Neutrophil (primary cell): Measurements from ENCODE around the gene POLK.
"Not testable (repeated sequence)": the region's sequence is repeated elsewhere in the genome, so short reads cannot be mapped to it uniquely, and the experiment has no call there.

Source experiments
- H3K27ac ChIP-seq: fragments of 200-600 bp; sonication (generic); 2 replicates; pipeline ENCODE4 v1.5.1; 2016; ENCODE audit warnings: mild to moderate bottlenecking, moderate library complexity
- H3K27me3 ChIP-seq: fragments of 200-600 bp; sonication (generic); 2 replicates; pipeline ENCODE4 v1.6.0; 2016; ENCODE audit warnings: mild to moderate bottlenecking
- H3K36me3 ChIP-seq: fragments of 200-600 bp; sonication (generic); 2 replicates; pipeline ENCODE4 v1.5.1; 2017
- H3K4me1 ChIP-seq, 2 experiments: fragments of 200-600 bp in 1 of 2; sonication (generic) in 1 of 2; 1 replicate in 1 of 2; 2 replicates in 1 of 2; pipeline versions ENCODE4 v1.5.1 to v1.6.1; 2013 to 2016; ENCODE audit warnings: low read depth in 1 of 2, low read length in 1 of 2, mild to moderate bottlenecking in 1 of 2, moderate library complexity in 1 of 2; ENCODE audit not compliant: control insufficient read depth in 1 of 2, insufficient read depth in 1 of 2
- H3K4me3 ChIP-seq, 2 experiments: fragments of 200-600 bp in 1 of 2; sonication (generic) in 1 of 2; 1 replicate in 1 of 2; 2 replicates in 1 of 2; pipeline ENCODE4 v1.5.1; 2013 to 2016; ENCODE audit warnings: low read depth in 1 of 2, low read length in 1 of 2, mild to moderate bottlenecking in 1 of 2, moderate library complexity in 1 of 2
- H3K9me3 ChIP-seq: fragments of 200-600 bp; sonication (generic); 2 replicates; pipeline ENCODE4 v1.5.1; 2016
- TF ChIP-seq, protein P1 (sequence below): fragments of 200-600 bp; sonication (generic); IDR thresholded peaks from 2 replicates; pipeline ENCODE4 v1.5.1; 2016; ENCODE audit warnings: antibody characterized with exemption

The POLK gene

DNA sequence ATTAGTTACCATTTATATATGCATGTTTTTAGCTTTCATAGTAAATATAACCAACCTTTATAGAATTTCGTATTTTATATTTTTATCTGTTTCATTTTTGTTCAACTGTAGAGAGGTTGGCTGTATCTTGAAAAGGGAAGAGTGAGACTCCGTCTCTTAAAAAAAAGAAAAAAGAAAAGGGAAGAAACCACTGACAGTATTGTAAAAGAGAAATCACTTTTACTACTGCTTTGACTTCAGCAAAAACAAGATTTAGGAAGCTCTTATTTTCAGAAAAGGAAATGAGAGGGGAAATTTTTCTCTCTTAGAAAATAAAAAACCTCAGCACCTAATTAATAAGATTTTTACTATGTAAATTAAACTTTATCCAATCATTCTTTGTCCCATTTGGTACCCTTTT, 14.4 kb downstream of the POLK start:
- Histone ChIP-seq H3K36me3 (no peaks in the 10 kb centered on the region), H3K27ac (peak overlapping the region; percentile 71), H3K4me1 (peaks cover 28 to 34% of the 10 kb centered on the region in 2 experiments), H3K9me3 (no peaks in the 10 kb centered on the region), H3K27me3 (no peaks in the 10 kb centered on the region), H3K4me3 (no peak overlapping the region)
- TF ChIP-seq, protein P1, sequence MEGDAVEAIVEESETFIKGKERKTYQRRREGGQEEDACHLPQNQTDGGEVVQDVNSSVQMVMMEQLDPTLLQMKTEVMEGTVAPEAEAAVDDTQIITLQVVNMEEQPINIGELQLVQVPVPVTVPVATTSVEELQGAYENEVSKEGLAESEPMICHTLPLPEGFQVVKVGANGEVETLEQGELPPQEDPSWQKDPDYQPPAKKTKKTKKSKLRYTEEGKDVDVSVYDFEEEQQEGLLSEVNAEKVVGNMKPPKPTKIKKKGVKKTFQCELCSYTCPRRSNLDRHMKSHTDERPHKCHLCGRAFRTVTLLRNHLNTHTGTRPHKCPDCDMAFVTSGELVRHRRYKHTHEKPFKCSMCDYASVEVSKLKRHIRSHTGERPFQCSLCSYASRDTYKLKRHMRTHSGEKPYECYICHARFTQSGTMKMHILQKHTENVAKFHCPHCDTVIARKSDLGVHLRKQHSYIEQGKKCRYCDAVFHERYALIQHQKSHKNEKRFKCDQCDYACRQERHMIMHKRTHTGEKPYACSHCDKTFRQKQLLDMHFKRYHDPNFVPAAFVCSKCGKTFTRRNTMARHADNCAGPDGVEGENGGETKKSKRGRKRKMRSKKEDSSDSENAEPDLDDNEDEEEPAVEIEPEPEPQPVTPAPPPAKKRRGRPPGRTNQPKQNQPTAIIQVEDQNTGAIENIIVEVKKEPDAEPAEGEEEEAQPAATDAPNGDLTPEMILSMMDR = no peak

DNA sequence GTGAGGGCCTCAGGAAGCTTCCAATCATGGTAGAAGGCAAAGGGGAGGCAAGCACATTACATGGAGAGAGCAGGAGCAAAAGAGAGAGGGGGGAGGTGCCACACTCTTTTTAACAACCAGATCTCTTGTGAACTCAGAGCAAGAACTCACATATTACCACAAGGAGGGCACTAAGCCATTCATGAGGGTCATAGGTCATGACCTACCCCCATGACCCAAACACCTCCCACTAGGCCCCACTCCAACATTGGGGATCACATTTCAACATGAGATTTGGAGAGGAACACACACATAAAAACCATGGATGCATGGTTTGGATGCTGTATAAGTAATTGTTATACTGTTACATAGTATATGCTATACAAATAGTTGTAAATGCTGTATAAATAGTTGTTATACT, 17.5 kb downstream of the POLK start:
- Histone ChIP-seq H3K4me1 (peaks cover 16 to 22% of the 10 kb centered on the region in 2 experiments), H3K27ac (no peak overlapping the region)

DNA sequence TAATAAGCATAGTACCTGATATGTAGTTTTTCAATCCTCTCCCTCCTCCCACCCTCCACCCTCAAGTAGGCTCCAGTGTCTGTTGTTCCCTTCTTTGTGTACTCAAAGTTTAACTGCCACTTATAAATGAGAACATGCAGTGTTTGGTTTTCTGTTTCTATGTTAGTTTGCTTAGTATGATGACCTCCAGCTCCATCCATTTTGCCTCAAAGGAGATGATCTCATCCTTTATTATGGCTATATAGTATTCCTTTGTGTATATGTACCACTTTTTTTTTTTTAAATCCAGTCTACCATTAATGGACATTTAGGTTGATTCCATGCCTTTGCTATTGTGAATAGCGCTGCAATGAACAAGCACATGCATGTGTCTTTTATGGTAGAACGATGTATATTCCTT, 20.5 kb downstream of the POLK start:
- H3K4me1 ChIP-seq = peaks cover 13 to 15% of the 10 kb centered on the region in 2 experiments
- no peaks in the 10 kb centered on the region for H3K36me3 ChIP-seq
- no peak overlapping the region for H3K27ac ChIP-seq
- TF ChIP-seq, protein P1 = no peak
- H3K9me3 ChIP-seq = no peaks in the 10 kb centered on the region
- H3K27me3 ChIP-seq = no peaks in the 10 kb centered on the region
- no peak overlapping the region for H3K4me3 ChIP-seq

More for the DNA sequence above, 17.5 kb downstream of the POLK start:
- H3K4me3 ChIP-seq = no peak overlapping the region
- H3K27me3 ChIP-seq = no peaks in the 10 kb centered on the region
- no peaks in the 10 kb centered on the region for H3K36me3 ChIP-seq
- TF ChIP-seq, protein P1 = no peak
- no peaks in the 10 kb centered on the region for H3K9me3 ChIP-seq

DNA sequence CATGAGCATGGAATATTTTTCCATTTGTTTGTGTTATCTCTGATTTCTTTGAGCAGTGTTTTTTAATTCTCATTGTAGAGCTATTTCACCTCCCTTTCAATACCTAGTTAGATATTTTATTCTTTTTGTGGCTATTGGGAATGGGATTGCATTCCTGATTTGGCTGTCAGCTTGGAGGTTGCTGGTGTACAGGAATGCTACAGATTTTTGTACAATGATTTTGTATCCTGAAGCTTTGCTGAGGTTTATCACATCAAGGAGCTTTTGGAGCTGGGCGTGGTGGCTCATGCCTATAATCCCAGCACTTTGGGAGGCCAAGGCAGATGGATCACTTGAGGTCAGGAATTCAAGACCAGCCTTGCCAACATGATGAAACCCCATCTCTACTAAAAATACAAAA, 22.0 kb downstream of the POLK start:
- not testable (repeated sequence) for H3K27ac ChIP-seq, H3K36me3 ChIP-seq, H3K9me3 ChIP-seq, H3K27me3 ChIP-seq, H3K4me3 ChIP-seq
- peaks cover 23 to 30% of the 10 kb centered on the region in 2 experiments for H3K4me1 ChIP-seq

DNA sequence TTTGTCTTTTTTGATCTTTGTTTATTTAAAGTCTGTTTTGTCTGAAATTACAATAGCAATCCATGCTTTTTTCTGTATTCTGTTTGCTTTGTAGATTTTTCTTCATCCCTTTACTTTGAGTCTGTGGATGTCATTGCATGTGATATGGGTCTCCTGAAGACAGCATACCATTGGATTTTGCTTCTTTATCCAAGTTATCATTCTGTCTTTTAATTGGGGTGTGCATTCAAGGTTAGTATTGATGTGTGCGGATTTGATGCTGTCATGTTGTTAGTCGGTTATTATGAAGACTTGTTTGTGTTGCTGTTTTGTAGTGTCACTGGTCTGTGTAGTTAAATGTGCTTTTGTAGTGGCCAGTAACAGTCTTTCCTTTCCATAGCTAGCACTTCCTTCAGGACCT, 23.0 kb downstream of the POLK start:
- no peaks in the 10 kb centered on the region for H3K27me3 ChIP-seq
- TF ChIP-seq, protein P1 = no peak
- no peaks in the 10 kb centered on the region for H3K36me3 ChIP-seq
- peaks cover 23 to 33% of the 10 kb centered on the region in 2 experiments for H3K4me1 ChIP-seq
- no peak overlapping the region for H3K4me3 ChIP-seq
- no peak overlapping the region for H3K27ac ChIP-seq
- no peaks in the 10 kb centered on the region for H3K9me3 ChIP-seq

DNA sequence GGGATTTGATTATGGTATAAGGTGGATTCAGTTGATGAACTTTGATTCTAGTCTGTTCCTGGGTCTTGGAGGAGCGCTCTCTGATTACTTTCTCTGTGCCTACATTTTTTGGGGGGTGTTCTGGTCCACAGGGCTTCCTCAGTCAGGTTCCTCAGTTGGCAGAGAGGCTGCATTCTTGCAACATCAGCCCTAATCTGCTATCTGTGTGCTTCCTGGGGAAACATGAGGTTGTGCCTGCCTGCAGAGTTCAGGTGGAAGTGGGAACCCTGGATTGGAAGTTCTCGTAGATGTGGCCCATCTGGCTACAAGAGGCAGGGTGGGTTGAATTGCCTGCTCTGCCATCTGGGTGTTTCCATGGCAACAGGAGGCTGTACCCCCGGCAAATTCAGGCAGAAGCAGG, 24.5 kb downstream of the POLK start:
- TF ChIP-seq, protein P1 = no peak
- H3K36me3 ChIP-seq = no peaks in the 10 kb centered on the region
- no peaks in the 10 kb centered on the region for H3K9me3 ChIP-seq
- H3K4me3 ChIP-seq = no peak overlapping the region
- peaks cover 23 to 33% of the 10 kb centered on the region in 2 experiments for H3K4me1 ChIP-seq
- no peaks in the 10 kb centered on the region for H3K27me3 ChIP-seq
- peak overlapping the region; percentile 47 for H3K27ac ChIP-seq
